ENCODE measurements around the gene WIPF1.

DNA sequence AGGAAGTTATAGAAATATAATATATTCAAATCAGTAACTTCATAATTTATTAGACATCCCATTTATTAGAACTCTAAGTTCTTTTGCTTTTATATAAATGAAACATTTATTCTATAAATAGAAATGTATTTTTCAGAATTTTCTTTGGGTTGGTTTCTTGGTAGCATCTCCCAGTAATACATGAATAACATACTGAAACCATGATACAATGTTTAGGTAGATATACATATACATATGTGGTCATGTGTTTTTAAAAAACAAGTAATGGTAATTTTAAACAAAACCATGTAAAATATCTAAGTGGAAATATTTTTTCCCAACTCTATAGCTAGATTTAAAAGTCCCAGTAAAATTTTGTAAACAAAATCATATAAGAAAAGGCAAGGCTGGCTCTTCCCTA lies 36.9 kb downstream of the WIPF1 start:
- TF ChIP-seq, protein P1, sequence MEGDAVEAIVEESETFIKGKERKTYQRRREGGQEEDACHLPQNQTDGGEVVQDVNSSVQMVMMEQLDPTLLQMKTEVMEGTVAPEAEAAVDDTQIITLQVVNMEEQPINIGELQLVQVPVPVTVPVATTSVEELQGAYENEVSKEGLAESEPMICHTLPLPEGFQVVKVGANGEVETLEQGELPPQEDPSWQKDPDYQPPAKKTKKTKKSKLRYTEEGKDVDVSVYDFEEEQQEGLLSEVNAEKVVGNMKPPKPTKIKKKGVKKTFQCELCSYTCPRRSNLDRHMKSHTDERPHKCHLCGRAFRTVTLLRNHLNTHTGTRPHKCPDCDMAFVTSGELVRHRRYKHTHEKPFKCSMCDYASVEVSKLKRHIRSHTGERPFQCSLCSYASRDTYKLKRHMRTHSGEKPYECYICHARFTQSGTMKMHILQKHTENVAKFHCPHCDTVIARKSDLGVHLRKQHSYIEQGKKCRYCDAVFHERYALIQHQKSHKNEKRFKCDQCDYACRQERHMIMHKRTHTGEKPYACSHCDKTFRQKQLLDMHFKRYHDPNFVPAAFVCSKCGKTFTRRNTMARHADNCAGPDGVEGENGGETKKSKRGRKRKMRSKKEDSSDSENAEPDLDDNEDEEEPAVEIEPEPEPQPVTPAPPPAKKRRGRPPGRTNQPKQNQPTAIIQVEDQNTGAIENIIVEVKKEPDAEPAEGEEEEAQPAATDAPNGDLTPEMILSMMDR (IDR thresholded peaks at IDR 0.05; ENCODE audit: extremely low read depth in 1 of 2, insufficient read depth in 1 of 2, low read depth in 1 of 2, low read length in 2 of 2), result no peak
- TF ChIP-seq POLR2AphosphoS5 (IDR thresholded peaks at IDR 0.05; ENCODE audit: insufficient read depth, low read depth, low read length), result no peak

Measured in endothelial cell of umbilical vein (primary cell).